GM12878 (cell line): Measurements from ENCODE around the gene MYT1. TPM values are rescaled to one million over a fixed set of nuclear protein-coding genes. Genes with fewer than 3 reads are reported as not detected.

Source experiments
- ATAC-seq: fragments of 200-7000 bp; cut with Tn5 transposase; 3 replicates; pipeline ENCODE4 v1.9.1; 2020; ENCODE audit warnings: mild to moderate bottlenecking, moderate library complexity
- BruUV-seq: library from RNA; stranded (reverse); fragments of 400-500 nt; replicated peaks from 2 replicates; lab custom pipeline; 2021; lab: Mats Ljungman, UMichigan
- CTCF ChIA-PET: fragments of 300-600 bp; sonication (Branson Sonifier 250); formaldehyde crosslinking; extraction: SDS; loops from one replicate; lab custom pipeline; 2021; ENCODE audit warnings: inconsistent platforms; lab: Yijun Ruan, JAX
- POLR2A ChIA-PET: fragments of 350-600 bp; formaldehyde crosslinking; extraction: SDS; loops from one replicate; lab custom pipeline; 2021; ENCODE audit warnings: inconsistent platforms; lab: Charles Lee
- RAD21 ChIA-PET: fragments of 300-600 bp; sonication (Branson Sonifier 250); formaldehyde crosslinking; loops from one replicate; lab custom pipeline; 2023; ENCODE audit warnings: antibody characterized with exemption; ENCODE audit not compliant: unreplicated experiment; lab: Charles Lee
- SMC1A ChIA-PET: fragments of 300-600 bp; sonication (Branson Sonifier 250); formaldehyde crosslinking; loops from one replicate; lab custom pipeline; 2023; ENCODE audit not compliant: unreplicated experiment, uncharacterized antibody; lab: Charles Lee
- DNase-seq: peaks from one replicate; pipeline ENCODE4 v3.0.0-alpha.2; 2011; ENCODE audit warnings: low read depth, low spot score
- FAIRE-seq: peaks from 3 replicates; lab custom pipeline; 2011; peaks lifted over from hg19 to GRCh38; lab: Jason Lieb, UNC
- H2AFZ ChIP-seq: 2 replicates; pipeline ENCODE4 v1.6.0; 2011; ENCODE audit warnings: low read depth, low read length, control low read depth; ENCODE audit not compliant: control insufficient read depth
- H3K27ac ChIP-seq: 2 replicates; pipeline ENCODE4 v1.5.1; 2011; ENCODE audit warnings: control low read depth; ENCODE audit not compliant: control insufficient read depth, insufficient read depth
- H3K27me3 ChIP-seq, 2 experiments: replicated peaks in 1 of 2; 2 replicates each; pipeline versions ENCODE4 v1.6.0 to v1.6.1; 2011; ENCODE audit warnings: low read length in 1 of 2; ENCODE audit not compliant: control insufficient read depth in 2 of 2, insufficient read depth in 2 of 2
- H3K36me3 ChIP-seq, 2 experiments: 2 replicates each; pipeline ENCODE4 v1.5.1; 2011; ENCODE audit warnings: low read length in 1 of 2; ENCODE audit not compliant: control insufficient read depth in 2 of 2, insufficient read depth in 2 of 2
- H3K4me1 ChIP-seq: 2 replicates; pipeline ENCODE4 v1.6.1; 2011; ENCODE audit warnings: mild to moderate bottlenecking, low read length, moderate library complexity, mixed read lengths; ENCODE audit not compliant: control insufficient read depth, insufficient read depth
- H3K4me2 ChIP-seq: 2 replicates; pipeline ENCODE4 v1.6.0; 2011; ENCODE audit warnings: control low read depth; ENCODE audit not compliant: control insufficient read depth, insufficient read depth
- H3K4me3 ChIP-seq: fragments of 200-600 bp; sonication (generic); 2 replicates; pipeline ENCODE4 v1.5.1; 2016
- H3K79me2 ChIP-seq: 2 replicates; pipeline ENCODE4 v1.6.0; 2011; ENCODE audit warnings: low read length; ENCODE audit not compliant: control insufficient read depth, insufficient read depth
- H3K9ac ChIP-seq: 2 replicates; pipeline ENCODE4 v1.8.0; 2011; ENCODE audit warnings: low read length, control low read depth, mixed read lengths; ENCODE audit not compliant: control insufficient read depth, insufficient read depth
- H3K9me3 ChIP-seq: replicated peaks from 3 replicates; pipeline ENCODE4 v1.5.1; 2011; ENCODE audit warnings: mild to moderate bottlenecking, low read length; ENCODE audit not compliant: control insufficient read depth, insufficient read depth
- H4K20me1 ChIP-seq: 2 replicates; pipeline ENCODE4 v1.6.0; 2011; ENCODE audit not compliant: control insufficient read depth, insufficient read depth
- BHLHE40 ChIP-seq, 2 experiments: fragments of 450-650 bp in 1 of 2; IDR thresholded peaks; 2 replicates each; pipeline ENCODE4 v1.6.1; 2011 to 2017; ENCODE audit warnings: low read depth in 2 of 2, borderline replicate concordance in 1 of 2, improper control_type of control experiment in 1 of 2, low read length in 1 of 2, mild to moderate bottlenecking in 1 of 2
- FOXM1 ChIP-seq: IDR thresholded peaks from 2 replicates; pipeline ENCODE4 v1.6.1; 2012; ENCODE audit warnings: low read depth, mild to moderate bottlenecking, inconsistent platforms, low read length, moderate library complexity
- GABPA ChIP-seq: IDR thresholded peaks from 2 replicates; pipeline ENCODE4 v1.6.1; 2014; ENCODE audit warnings: antibody characterized with exemption, low read depth, mild to moderate bottlenecking, inconsistent platforms
- MYB ChIP-seq: fragments of 150-350 bp; IDR thresholded peaks from 2 replicates; pipeline ENCODE4 v1.6.1; 2014; ENCODE audit warnings: mild to moderate bottlenecking, low read depth, low read length, borderline replicate concordance
- RB1 ChIP-seq: fragments of 450-650 bp; formaldehyde crosslinking; IDR thresholded peaks from 2 replicates; pipeline ENCODE4 v1.6.1; 2017; ENCODE audit warnings: mild to moderate bottlenecking, borderline replicate concordance
- SREBF2 ChIP-seq: IDR thresholded peaks from 2 replicates; pipeline ENCODE4 v1.6.1; 2012; ENCODE audit warnings: mild to moderate bottlenecking, low read length
- STAT1 ChIP-seq: fragments of 450-650 bp; conservative IDR thresholded peaks from 2 replicates; pipeline ENCODE4 v1.6.1; 2014; ENCODE audit warnings: antibody characterized with exemption, mild to moderate bottlenecking
- WGBS: methylation state at CpG from one replicate; pipeline ENCODE4 v1.1.6; 2016; ENCODE audit warnings: low lambda C conversion rate; ENCODE audit not compliant: insufficient replicate concordance, insufficient coverage; ENCODE audit errors: missing lambda C conversion rate; 5-methylcytosine and 5-hydroxymethylcytosine counted together
- in situ Hi-C: fragments of 300-500 bp; cut with MboI; formaldehyde crosslinking; loops from 9 replicates; pipeline ENCODE4 v1.14.3; 2018; ENCODE audit warnings: mixed read lengths
- intact Hi-C: fragments of 100-400 bp; cut with micrococcal nuclease; formaldehyde crosslinking; loops from one replicate; pipeline ENCODE4 v1.14.2; 2022; ENCODE audit not compliant: unreplicated experiment
- polyA plus RNA-seq, 11 experiments: library from polyadenylated mRNA; depleted of rRNA in 4 of 11; unstranded in 6 of 11; stranded (reverse) in 5 of 11; fragments of >200 nt; fragmentation: Nextera tagmentation in 4 of 11; fragmentation: Illumina TruSeq in 1 of 11; extraction: Ambion mirVana in 4 of 11; extraction: Trizol in 1 of 11; gene quantifications; 1 replicate in 1 of 11; 2 replicates in 10 of 11; pipeline versions ENCODE4 v1.2.1 to v1.2.3, GENCODE V29; 2011 to 2016; ENCODE audit warnings: inconsistent platforms in 2 of 11, missing spikeins in 2 of 11, low read depth in 1 of 11
- total RNA-seq, 4 experiments: library from RNA; depleted of rRNA in 3 of 4; stranded (reverse); fragments of >200 nt in 3 of 4; fragmentation: Illumina TruSeq in 1 of 4; extraction: Trizol in 1 of 4; gene quantifications; 2 replicates each; pipeline versions ENCODE4 v1.2.1 to v1.2.3, GENCODE V29; 2013 to 2021

MYT1 gene
- total and polyA plus RNA-seq, 10 of the 15 experiments (the other 5 are each of a cell fraction or from before 2014, with no cell fraction given) = 0.01 to 0.10 TPM; not detected in 8

DNA sequence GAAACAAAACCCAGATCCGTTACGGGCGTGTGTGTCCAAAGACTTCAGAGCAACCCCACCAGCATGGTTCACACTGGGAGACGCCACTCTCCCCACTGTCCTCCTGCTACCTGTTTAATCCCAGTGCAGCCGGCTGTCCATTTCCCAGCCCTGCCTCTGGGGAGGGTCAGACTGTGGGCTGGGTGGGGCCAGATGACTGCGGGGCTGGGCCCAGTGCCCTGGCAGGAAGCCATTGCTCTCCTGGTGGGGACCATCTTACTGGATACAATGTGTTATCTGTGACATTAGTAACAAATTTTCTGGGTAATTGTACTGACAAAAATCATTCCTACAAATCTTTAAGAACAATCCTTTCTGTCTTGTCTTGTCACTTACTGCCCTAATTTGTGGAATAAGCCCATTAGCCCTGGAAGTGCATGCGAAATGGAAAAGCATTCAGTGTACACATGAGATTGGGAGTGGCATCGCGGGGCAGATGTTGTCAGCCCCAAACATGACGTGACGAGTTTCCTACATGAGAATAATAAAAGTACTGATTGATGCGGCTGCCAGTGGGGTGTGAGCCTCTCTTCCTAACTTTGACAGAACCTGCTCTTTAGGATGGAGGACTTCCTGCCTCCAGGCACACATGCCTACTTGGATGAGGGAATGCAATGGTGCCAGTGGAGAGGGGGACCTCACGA, 53.4 kb downstream of the MYT1 start:
- H3K27me3 ChIP-seq = peaks cover 0 to 6% of the 10 kb centered on the region in 2 experiments; a peak in 2 of 4 replicates
- in situ Hi-C loops (no loop called here), intact Hi-C loops (no loop called here)
- WGBS = 46% methylated on average over 13 of the region's 13 CpGs
- no peaks in the 10 kb centered on the region for H3K79me2 ChIP-seq
- H4K20me1 ChIP-seq = no peaks in the 10 kb centered on the region
- H3K4me1 ChIP-seq = no peaks in the 10 kb centered on the region
- no peak overlapping the region for H3K4me2 ChIP-seq
- CTCF ChIA-PET = no interaction called here
- FAIRE-seq (no peak), DNase-seq (no peak), ATAC-seq (no peak)
- POLR2A ChIA-PET = no interaction called here
- SMC1A ChIA-PET = no interaction called here
- no peaks in the 10 kb centered on the region for H3K36me3 ChIP-seq
- no peak overlapping the region for H2AFZ ChIP-seq
- H3K9ac ChIP-seq = no peak overlapping the region
- no peaks in the 10 kb centered on the region for H3K9me3 ChIP-seq
- no TSS peak for BruUV-seq
- TF ChIP-seq MYB (no peak), RB1 (no peak), FOXM1 (no peak), SREBF2 (no peak), GABPA (no peak)
- RAD21 ChIA-PET = no interaction called here
- no peak overlapping the region for H3K27ac ChIP-seq
- no peak overlapping the region for H3K4me3 ChIP-seq

DNA sequence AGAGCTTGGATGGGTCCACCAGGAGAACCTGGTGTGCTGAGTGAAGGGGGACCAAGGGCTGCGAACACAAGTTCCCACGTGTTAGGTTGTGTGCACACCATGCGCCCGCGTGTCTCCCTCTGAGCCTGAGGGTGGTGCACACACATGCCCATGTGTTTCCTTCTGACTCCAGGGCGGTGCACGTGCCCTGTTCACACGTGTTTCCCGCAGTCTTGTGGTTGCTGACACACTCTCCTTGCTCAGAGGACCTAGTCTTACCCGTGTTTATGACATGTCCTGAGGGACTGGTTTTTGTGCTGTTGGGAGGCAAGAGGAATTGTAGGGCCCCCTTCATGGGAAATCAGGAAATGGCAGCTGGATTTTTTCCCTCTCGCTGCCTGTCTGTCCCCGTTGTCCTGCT, 55.0 kb downstream of the MYT1 start:
- 47% methylated on average over 12 of the region's 12 CpGs for WGBS
- POLR2A ChIA-PET = interaction anchor here (0.6 to 0.9 kb wide), 2 partner anchors 9 to 459 kb away, joined by 3 read pairs; no protein-coding TSS in a partner anchor
- intact Hi-C loops = no loop called here
- FAIRE-seq (no peak), DNase-seq (no peak), ATAC-seq (no peak)
- in situ Hi-C loops = no loop called here
- Histone ChIP-seq H3K27ac (no peak overlapping the region), H3K4me2 (no peak overlapping the region), H3K36me3 (no peaks in the 10 kb centered on the region), H3K27me3 (peaks cover 0 to 6% of the 10 kb centered on the region in 2 experiments; a peak in 2 of 4 replicates), H4K20me1 (no peaks in the 10 kb centered on the region), H3K4me3 (no peak overlapping the region), H3K4me1 (no peaks in the 10 kb centered on the region), H3K9ac (no peak overlapping the region), H3K9me3 (no peaks in the 10 kb centered on the region), H2AFZ (no peak overlapping the region), H3K79me2 (no peaks in the 10 kb centered on the region)
- RAD21 ChIA-PET = no interaction called here
- BruUV-seq = no TSS peak
- TF ChIP-seq STAT1 = no peak
- TF ChIP-seq BHLHE40 (IDR thresholded peaks at IDR 0.05; ENCODE audit: borderline replicate concordance in 1 of 2, low read depth in 2 of 2, low read length in 1 of 2) = peak in 1 of 2 experiments; percentile 51; a peak in 2 of 4 replicates
- SMC1A ChIA-PET = no interaction called here
- CTCF ChIA-PET = no interaction called here
